ENCODE measurements around the gene MYBPH.

MYBPH gene

GRCh38 chr1:203170625-203171330, 4.8 kb downstream of the MYBPH start:
- TF ChIP-seq, protein P1, sequence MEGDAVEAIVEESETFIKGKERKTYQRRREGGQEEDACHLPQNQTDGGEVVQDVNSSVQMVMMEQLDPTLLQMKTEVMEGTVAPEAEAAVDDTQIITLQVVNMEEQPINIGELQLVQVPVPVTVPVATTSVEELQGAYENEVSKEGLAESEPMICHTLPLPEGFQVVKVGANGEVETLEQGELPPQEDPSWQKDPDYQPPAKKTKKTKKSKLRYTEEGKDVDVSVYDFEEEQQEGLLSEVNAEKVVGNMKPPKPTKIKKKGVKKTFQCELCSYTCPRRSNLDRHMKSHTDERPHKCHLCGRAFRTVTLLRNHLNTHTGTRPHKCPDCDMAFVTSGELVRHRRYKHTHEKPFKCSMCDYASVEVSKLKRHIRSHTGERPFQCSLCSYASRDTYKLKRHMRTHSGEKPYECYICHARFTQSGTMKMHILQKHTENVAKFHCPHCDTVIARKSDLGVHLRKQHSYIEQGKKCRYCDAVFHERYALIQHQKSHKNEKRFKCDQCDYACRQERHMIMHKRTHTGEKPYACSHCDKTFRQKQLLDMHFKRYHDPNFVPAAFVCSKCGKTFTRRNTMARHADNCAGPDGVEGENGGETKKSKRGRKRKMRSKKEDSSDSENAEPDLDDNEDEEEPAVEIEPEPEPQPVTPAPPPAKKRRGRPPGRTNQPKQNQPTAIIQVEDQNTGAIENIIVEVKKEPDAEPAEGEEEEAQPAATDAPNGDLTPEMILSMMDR (IDR thresholded peaks at IDR 0.05; ENCODE audit: control extremely low read depth, extremely low read depth, low read depth, missing control alignments): no peak
- ChIA-PET POLR2A (no interaction called here), CTCF (interaction anchor here (1.0 to 5.7 kb wide), 8 partner anchors 10 to 136 kb away, joined by 3 to 86 read pairs (median 14); no protein-coding TSS in a partner anchor)
- no peak for DNase-seq (ENCODE audit: extremely low spot score)

GRCh38 chr1:203169770-203170520, 5.7 kb downstream of the MYBPH start:
- POLR2A ChIA-PET: no interaction called here
- no peak for DNase-seq (ENCODE audit: extremely low spot score)
- CTCF ChIA-PET: interaction anchor here (1.3 to 5.7 kb wide), 5 partner anchors 22 to 136 kb away, joined by 3 to 86 read pairs (median 5); no protein-coding TSS in a partner anchor
- TF ChIP-seq, protein P1 (IDR thresholded peaks at IDR 0.05; ENCODE audit: control extremely low read depth, extremely low read depth, low read depth, missing control alignments): no peak

- CTCF ChIA-PET: interaction anchor here (0.9 to 5.7 kb wide), 5 partner anchors 10 to 128 kb away, joined by 3 to 86 read pairs (median 4); no protein-coding TSS in a partner anchor
Measured at GRCh38 chr1:203168991-203169390, 6.6 kb downstream of the MYBPH start.

GRCh38 chr1:203168256-203168786, 7.3 kb downstream of the MYBPH start:
- CTCF ChIA-PET: interaction anchor here (0.9 to 5.7 kb wide), 5 partner anchors 10 to 128 kb away, joined by 3 to 86 read pairs (median 4); no protein-coding TSS in a partner anchor
- TF ChIP-seq, protein P1 (IDR thresholded peaks at IDR 0.05; ENCODE audit: control extremely low read depth, extremely low read depth, low read depth, missing control alignments): no peak
- POLR2A ChIA-PET: no interaction called here
- no peak for DNase-seq (ENCODE audit: extremely low spot score)

More at GRCh38 chr1:203168991-203169390, 6.6 kb downstream of the MYBPH start:
- TF ChIP-seq, protein P1 (IDR thresholded peaks at IDR 0.05; ENCODE audit: control extremely low read depth, extremely low read depth, low read depth, missing control alignments): no peak
- no peak for DNase-seq (ENCODE audit: extremely low spot score)
- POLR2A ChIA-PET: no interaction called here

DNA sequence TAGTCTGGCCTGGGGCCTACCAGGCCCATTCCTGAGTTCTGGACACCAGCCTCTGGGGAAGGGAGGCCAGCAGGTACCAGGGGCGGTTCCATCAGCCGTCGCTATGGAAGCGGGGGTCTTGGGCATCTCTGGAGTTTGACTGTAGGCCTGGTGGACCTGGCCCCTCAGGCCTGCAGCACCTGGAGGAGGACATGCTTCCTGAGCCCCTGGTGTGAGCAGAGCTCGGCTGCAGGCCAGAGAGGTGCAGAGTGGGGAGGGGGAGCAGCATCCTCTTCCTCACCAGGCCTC, 7.8 kb downstream of the MYBPH start:
- ChIA-PET POLR2A (no interaction called here), CTCF (no interaction called here)
- DNase-seq (ENCODE audit: extremely low spot score): no peak
- TF ChIP-seq, protein P1 (IDR thresholded peaks at IDR 0.05; ENCODE audit: control extremely low read depth, extremely low read depth, low read depth, missing control alignments): no peak

DNA sequence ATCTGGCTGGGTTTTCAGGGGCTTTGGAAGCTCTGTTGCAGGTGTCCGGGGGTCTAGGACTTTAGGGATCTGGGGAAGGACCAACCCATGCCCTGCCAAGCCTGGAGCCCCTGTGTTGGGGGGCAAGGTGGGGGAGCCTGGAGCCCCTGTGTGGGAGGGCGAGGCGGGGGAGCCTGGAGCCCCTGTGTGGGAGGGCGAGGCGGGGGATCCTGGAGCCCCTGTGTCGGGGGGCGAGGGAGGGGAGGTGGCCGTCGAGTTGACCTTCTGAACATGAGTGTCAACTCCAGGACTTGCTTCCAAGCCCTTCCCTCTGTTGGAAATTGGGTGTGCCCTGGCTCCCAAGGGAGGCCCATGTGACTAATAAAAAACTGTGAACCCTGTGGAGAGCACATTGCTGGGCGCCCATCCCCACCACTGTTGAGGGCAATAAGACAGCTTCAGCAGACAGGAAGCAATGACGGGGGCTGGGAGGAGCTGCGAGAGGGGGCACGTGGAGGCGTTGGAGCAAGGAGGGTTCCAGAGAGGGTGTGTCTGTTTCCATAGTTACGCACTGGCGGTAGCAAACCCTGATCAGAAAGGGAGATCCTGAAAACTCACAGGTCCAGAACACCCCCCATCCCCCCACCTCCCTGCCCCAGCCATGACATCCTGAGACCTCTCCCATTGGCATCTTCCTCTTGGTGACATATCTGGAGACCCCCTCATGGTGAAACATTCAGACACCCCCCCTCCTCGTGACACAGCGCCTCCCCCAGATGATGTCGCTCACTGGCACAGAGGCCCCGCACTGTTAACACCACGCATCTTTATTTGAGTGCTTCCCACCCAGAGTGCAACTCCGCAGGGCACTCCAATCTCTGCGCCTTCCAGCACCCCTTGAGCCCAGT, 8.4 kb downstream of the MYBPH start:
- DNase-seq (ENCODE audit: extremely low spot score): no peak
- CTCF ChIA-PET: interaction anchor here (0.7 to 2.0 kb wide), 3 partner anchors 10 to 49 kb away, joined by 3 to 11 read pairs (median 3); no protein-coding TSS in a partner anchor
- POLR2A ChIA-PET: no interaction called here
- TF ChIP-seq, protein P1 (IDR thresholded peaks at IDR 0.05; ENCODE audit: control extremely low read depth, extremely low read depth, low read depth, missing control alignments): no peak
